Activated gamma-delta T cell (primary cell): Measurements from ENCODE around the gene AMBN.

ENCODE experiments used
- DNase-seq: peaks from one replicate; lab custom pipeline; 2025; lab: John Stamatoyannopoulos, UW
- total RNA-seq, 2 donors: gene quantifications; one replicate each; lab custom pipeline; 2026; lab: John Stamatoyannopoulos, UW

The AMBN gene, protein sequence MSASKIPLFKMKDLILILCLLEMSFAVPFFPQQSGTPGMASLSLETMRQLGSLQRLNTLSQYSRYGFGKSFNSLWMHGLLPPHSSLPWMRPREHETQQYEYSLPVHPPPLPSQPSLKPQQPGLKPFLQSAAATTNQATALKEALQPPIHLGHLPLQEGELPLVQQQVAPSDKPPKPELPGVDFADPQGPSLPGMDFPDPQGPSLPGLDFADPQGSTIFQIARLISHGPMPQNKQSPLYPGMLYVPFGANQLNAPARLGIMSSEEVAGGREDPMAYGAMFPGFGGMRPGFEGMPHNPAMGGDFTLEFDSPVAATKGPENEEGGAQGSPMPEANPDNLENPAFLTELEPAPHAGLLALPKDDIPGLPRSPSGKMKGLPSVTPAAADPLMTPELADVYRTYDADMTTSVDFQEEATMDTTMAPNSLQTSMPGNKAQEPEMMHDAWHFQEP
- total RNA-seq: 0 to 0.04 reads per million in 2 donors

GRCh38 chr4:70591955-70592582 lies at the start of gene AMBN:
Gene AMBN (plus strand): TSS chr4:70592256. CDS start chr4:70592359, 103 bp downstream.
- DNase-seq: no peak

DNA sequence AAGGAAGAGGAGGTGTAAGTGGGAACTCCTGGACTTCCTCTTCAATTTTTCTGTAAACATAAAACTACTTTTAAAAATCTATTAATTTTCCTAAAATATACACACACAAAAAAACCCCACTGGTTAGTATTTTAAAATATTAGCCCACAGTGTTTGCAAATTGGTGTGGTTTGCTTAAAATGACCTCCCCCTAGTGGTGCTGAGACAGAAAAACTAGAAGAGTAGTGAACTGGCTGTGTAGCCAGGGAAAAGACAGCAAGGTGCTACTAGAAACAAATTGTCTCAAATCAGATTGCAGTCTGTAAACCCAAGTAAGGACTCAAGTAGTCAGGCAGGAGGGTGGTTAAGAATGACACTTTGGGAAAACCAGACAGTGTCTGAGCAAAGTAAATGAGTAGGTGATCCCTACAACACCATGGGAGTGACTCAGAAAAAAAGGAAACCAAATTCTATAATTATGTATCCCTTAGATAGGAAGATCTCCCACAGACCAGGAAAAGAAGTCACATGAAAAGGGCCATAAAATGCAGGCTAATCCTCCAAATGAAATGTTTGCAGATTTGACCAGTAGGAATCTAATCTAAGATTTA lies 47.7 kb upstream of the AMBN start:
- no peak for DNase-seq

DNA sequence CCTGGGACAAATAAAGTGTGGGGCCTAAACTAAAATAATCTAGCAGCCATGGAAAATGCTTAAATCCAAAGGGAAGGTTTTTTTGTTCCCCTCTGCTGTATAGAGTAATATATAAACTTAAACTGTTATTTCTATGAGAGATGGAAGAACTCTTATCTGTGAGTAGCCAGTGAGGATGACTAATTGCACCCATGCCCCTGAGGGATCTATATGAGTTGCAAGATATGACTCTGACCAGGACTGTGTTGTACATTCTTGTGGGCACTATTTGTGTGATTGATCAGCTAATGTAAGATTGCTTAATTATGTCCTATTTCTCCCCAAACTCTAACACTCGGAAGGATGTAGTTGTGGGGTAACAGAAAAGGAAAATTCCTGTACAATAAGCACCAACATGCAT lies 35.2 kb upstream of the AMBN start:
- no peak for DNase-seq

DNA sequence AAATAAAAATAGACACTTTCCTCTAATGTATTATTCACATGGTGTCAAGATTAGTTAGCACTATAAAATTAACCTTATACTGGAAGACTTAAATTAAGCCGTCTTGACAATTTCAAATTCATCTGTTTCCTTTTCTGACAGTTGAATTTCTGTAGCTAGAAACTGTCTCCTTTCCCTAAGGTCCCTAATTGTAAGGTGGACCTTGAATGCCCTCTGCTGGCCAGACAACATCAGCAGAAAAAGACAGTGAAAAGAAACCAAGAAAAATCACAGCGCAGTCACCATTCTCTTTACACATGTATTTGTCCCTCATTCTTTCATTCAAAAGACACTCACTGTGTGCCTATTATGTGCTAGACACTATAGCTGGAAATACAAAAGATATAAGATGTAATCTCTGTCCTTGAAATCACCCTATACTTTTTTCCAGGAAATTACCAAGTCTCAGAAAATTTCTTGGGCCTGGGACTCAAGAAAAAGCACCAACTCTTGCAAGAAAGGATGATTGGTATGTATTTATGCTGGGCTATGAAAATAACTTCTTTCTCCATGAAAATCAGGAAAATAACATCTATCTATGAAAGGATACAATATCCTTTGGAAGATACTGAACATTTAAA lies 32.7 kb upstream of the AMBN start:
- DNase-seq: no peak

DNA sequence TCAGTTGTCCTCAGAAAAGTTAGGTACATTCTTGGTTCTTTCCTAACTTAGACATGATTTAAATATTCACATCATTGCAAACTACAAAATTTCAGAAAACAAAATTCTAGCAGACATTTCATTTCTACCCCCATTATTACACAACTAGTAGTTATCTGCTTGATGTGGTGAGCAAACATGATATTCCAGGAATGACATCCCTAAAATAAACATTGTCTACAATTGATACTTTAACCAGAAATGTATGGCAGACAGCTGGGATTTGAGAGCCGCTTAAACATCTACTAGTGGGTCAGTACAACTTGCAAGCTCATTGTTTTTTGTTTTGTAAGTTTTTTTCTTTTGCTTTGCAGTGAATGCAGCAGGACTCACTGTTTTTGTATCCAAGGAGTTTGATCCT lies 32.1 kb upstream of the AMBN start:
- DNase-seq: no peak

- DNase-seq: no peak
These were observed 28.0 kb upstream of the AMBN start for GRCh38 chr4:70564033-70564432.

DNA sequence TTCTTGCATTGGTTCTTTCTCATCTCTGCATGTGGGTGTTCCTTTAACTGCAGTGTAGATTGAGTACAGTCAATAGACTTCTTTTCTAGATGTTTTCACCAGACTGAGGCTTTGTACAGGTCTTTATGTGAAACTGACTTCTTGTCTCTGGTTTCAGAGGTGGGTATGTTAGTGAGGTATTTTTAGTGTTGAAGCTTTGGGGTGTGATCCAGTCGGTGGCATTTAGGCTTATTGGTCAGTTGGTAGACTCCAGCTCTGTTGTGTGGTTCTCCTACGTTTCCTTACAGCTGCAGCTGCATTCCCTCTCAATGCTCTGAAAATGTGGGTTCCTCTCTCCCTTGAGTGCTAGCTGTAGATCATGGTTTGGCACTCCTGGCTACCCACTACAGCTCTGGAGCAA lies 21.3 kb upstream of the AMBN start:
- no peak for DNase-seq

DNA sequence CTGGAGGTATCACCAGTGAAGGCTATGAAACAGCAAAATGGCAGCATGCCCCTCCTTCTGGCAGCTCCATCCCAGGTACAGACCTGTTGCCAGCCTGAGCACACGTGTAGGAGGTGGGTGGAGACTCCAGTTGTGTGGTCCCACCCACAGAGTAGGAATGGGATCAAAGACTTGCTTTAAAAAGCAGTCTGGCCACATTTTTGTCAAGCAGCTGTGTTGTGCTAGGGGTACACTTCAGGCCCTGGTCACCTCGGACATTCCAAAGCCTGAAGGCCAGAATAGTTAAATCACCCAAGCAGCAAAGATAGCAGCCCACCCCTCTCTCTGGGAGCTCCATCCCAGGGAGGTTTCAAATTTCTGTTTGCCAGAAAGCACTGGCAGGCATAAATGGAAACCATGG lies 20.3 kb upstream of the AMBN start:
- no peak for DNase-seq

DNA sequence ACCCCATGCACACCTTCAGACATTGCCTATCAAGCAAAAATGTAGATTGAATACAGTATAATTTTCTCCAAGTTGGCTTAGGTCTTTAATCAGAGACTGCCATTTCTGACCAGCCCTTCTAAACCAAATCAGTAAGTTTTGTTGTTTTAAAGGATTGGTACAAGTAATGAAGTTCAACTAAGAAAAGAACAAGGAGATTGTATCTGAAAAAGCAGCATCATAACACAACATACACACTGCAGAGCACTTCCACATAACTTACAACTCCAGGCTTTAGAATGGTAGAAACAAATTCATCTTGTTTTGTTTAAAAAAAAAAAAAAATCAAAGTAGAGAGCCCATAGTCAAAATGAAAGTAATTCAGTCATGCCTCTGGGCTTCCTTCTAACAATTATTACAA lies 16.1 kb upstream of the AMBN start:
- DNase-seq: no peak

DNA sequence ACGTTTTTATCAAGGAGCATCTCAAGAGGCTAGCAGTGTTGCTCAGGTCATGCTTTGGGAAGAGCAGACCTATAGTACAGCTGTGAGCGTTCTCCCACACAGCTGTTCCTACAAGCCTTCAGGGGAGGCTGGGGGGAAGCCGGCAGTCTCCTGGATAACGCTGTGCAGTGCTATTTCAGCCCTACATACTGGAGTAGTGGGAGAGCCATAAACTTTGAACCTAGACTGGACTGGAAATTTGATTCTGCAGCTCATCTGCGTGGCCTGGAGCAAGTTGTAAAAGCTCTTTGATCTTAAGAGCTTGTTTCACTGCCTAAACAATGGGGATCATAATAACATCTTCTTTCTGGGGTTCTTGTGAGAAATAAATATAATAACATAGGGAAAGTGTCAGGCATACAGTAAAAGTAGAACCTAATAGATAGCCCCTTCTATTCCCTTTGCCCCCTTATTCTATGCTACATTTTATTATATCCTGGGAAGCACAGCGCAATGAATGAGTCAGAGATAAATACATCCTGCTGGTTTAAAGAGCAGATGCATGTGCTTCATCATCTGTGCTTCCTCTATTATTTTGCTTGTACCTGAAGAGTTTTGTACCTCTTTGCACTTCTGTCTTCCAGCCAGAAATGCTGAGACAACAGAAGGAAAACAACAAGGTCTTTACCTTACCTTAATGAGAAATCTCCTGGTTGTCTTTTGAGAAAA lies 14.7 kb upstream of the AMBN start:
- DNase-seq: no peak

DNA sequence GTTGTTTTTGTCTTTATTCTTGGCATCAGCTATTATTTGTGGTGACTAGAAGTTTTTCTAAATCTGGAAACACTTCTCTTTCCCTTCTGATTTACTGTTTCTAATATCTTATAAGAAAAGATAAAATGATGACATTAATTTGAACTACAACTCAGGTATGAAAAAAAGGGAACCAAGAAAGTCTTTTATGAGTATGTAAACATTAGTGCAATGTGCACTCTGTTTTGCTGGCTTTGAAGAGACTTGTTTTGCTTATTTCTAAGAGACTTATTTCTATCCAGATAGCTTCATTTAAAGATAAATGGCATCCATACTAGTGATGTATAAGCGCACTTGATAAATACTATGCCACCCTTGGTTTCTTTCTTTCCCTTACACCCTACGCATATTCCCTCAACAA lies 10.1 kb upstream of the AMBN start:
- DNase-seq: no peak

GRCh38 chr4:70583952-70584834 lies 7.9 kb upstream of the AMBN start:
- no peak for DNase-seq

DNA sequence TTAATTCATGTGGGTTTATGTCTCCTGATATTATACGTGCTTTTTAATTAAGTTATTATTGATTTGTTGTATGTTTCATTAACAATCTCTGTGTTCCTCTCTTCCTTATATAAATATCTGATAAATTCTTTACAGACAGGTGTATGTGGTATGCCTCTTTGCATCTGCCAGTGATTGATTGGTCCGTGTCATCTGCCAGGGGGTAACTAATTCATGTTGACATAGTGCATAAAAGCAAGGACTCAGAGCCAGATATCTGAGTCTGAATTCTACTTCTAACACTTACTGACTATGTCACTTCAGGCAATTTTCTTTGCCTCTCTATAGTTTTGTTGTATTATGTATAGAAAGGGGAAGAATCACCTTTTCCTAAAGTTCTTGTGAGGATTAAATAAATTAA lies 5.2 kb upstream of the AMBN start:
- no peak for DNase-seq

DNA sequence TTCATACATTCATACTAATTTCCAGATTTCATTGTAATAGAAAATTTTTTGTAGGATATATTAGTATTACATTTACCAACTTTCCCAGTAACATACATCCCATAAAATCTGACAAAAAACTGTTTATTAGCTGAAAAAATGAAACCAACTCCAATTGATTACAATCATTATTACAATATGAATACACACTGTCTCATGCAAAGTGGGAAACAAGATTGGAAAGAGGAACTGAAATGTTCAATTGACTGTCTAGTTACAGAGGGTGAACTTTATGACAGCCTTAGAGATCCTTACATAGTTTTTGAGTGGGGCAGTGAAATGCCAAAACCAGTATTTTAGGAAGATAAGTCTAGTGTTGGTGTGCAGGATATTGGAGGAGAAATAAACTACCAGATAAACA lies 2.3 kb upstream of the AMBN start:
- no peak for DNase-seq

- no peak for DNase-seq
These were observed 2.1 kb downstream of the AMBN start for GRCh38 chr4:70594196-70594595.

DNA sequence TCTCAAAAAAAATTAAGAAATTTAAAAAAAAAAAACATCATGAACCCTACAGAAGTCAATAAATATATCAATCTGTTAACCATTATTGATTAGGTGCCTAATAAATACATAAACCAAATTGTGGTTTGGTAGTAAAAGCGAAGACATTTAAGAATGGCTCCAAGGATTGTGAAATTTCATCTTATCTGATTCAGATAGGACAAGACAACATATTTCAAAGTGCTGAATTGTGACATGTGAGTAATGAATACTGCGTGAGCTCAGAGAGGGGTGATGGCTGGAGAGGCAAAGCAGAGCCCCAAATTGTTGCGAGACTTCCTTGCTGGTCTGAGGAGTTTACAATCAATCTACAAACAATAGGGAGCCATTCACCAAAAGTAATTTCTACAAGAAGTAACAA lies 8.2 kb downstream of the AMBN start:
- DNase-seq: no peak

GRCh38 chr4:70600977-70601376 lies 8.9 kb downstream of the AMBN start:
- no peak for DNase-seq

GRCh38 chr4:70601422-70602039 lies 9.5 kb downstream of the AMBN start:
- DNase-seq: no peak

- DNase-seq: no peak
These were observed 11.8 kb downstream of the AMBN start for GRCh38 chr4:70603856-70604255.

GRCh38 chr4:70606459-70606858 lies 14.4 kb downstream of the AMBN start:
- no peak for DNase-seq
